A172 (cell line): ENCODE measurements around the gene GMFB. TPM values are rescaled to one million over a fixed set of nuclear protein-coding genes. Genes with fewer than 3 reads are reported as not detected.

Experiments
- DNase-seq: peaks from one replicate; pipeline ENCODE4 v3.0.0-alpha.2; 2015; ENCODE audit warnings: low spot score
- total RNA-seq: library from RNA; depleted of rRNA; stranded (reverse); fragments of >200 nt; shearing (Covaris generic); gene quantifications from 2 replicates; pipeline ENCODE4 v1.2.3, GENCODE V29; 2014

GMFB gene
- total RNA-seq, 1 experiment from 2014 or later = 96.4 TPM

- DNase-seq = no peak
Observed at GRCh38 chr14:54490445-54491175, 1.8 kb upstream of the GMFB start.

GRCh38 chr14:54489731-54490444 is 1.1 kb upstream of the GMFB start:
- no peak for DNase-seq

- DNase-seq = no peak
Observed at GRCh38 chr14:54489318-54489683, 521 bp upstream of the GMFB start.

- DNase-seq = no peak
Observed at GRCh38 chr14:54488318-54488645, 498 bp downstream of the GMFB start.

GRCh38 chr14:54487771-54488170 is 1.0 kb downstream of the GMFB start:
- DNase-seq = peak; percentile 28

GRCh38 chr14:54486685-54487084 is 2.1 kb downstream of the GMFB start:
- DNase-seq = no peak

GRCh38 chr14:54483846-54484245 is 4.9 kb downstream of the GMFB start:
- no peak for DNase-seq

GRCh38 chr14:54483073-54483745 is 5.6 kb downstream of the GMFB start:
- DNase-seq = no peak

- DNase-seq = no peak
Observed at GRCh38 chr14:54481695-54482094, 7.1 kb downstream of the GMFB start.

- DNase-seq = no peak
Observed at GRCh38 chr14:54480830-54481562, 7.8 kb downstream of the GMFB start.

GRCh38 chr14:54478636-54479215 is 10.1 kb downstream of the GMFB start:
- no peak for DNase-seq

- DNase-seq = no peak
Observed at GRCh38 chr14:54475911-54476310, 12.9 kb downstream of the GMFB start.

- no peak for DNase-seq
Observed at GRCh38 chr14:54475187-54475899, 13.4 kb downstream of the GMFB start.

- DNase-seq = no peak
Observed at GRCh38 chr14:54474232-54474793, 14.5 kb downstream of the GMFB start.

- no peak for DNase-seq
Observed at GRCh38 chr14:54472315-54472714, 16.5 kb downstream of the GMFB start.

- DNase-seq = no peak
Observed at GRCh38 chr14:54471641-54472040, 17.1 kb downstream of the GMFB start.

- no peak for DNase-seq
Observed at GRCh38 chr14:54470701-54471100, 18.1 kb downstream of the GMFB start.

- DNase-seq = no peak
Observed at GRCh38 chr14:54467280-54467679, 21.5 kb downstream of the GMFB start.

GRCh38 chr14:54465654-54466053 is 23.1 kb downstream of the GMFB start:
- no peak for DNase-seq

- DNase-seq = no peak
Observed at GRCh38 chr14:54462048-54462447, 26.7 kb downstream of the GMFB start.

- DNase-seq = no peak
Observed at GRCh38 chr14:54459106-54459505, 29.7 kb downstream of the GMFB start.
